H9 (cell line): ENCODE data around the gene PRRT2. TPM values are rescaled to one million over a fixed set of nuclear protein-coding genes. Genes with fewer than 3 reads are reported as not detected.

Experiments used
- DNase-seq: peaks from one replicate; pipeline ENCODE4 v3.0.0-alpha.2; 2017
- H2AFZ ChIP-seq: one replicate; pipeline ENCODE4 v1.6.1; 2013; ENCODE audit warnings: mild to moderate bottlenecking, low read length, control low read depth, moderate library complexity
- H2AK5ac ChIP-seq: 2 replicates; pipeline ENCODE4 v1.6.1; 2013; ENCODE audit warnings: low read length, control low read depth, mixed read lengths; ENCODE audit not compliant: insufficient read length
- H2BK120ac ChIP-seq: one replicate; pipeline ENCODE4 v1.6.1; 2013; ENCODE audit warnings: low read depth, mild to moderate bottlenecking, low read length, control low read depth, inconsistent platforms; ENCODE audit not compliant: poor library complexity, severe bottlenecking
- H2BK12ac ChIP-seq: 2 replicates; pipeline ENCODE4 v1.6.1; 2013; ENCODE audit warnings: low read length, control low read depth, mixed read lengths, low read depth; ENCODE audit not compliant: insufficient read length
- H2BK15ac ChIP-seq: 2 replicates; pipeline ENCODE4 v1.6.1; 2013; ENCODE audit warnings: low read depth, low read length, control low read depth
- H2BK20ac ChIP-seq: one replicate; pipeline ENCODE4 v1.6.1; 2013; ENCODE audit warnings: low read depth, mild to moderate bottlenecking, low read length, control low read depth, inconsistent platforms; ENCODE audit not compliant: poor library complexity, severe bottlenecking
- H2BK5ac ChIP-seq: 2 replicates; pipeline ENCODE4 v1.6.1; 2013; ENCODE audit warnings: low read length, control low read depth, mixed read lengths; ENCODE audit not compliant: insufficient read length
- H3K14ac ChIP-seq: 2 replicates; pipeline ENCODE4 v1.6.1; 2013; ENCODE audit warnings: low read length, control low read depth; ENCODE audit not compliant: insufficient read depth
- H3K18ac ChIP-seq: 2 replicates; pipeline ENCODE4 v1.6.1; 2013; ENCODE audit warnings: low read depth, mild to moderate bottlenecking, mixed read lengths, low read length, control low read depth; ENCODE audit not compliant: insufficient read length
- H3K23ac ChIP-seq: 2 replicates; pipeline ENCODE4 v1.6.1; 2013; ENCODE audit warnings: low read length, control low read depth, mixed read lengths, low read depth; ENCODE audit not compliant: insufficient read length
- H3K23me2 ChIP-seq: 2 replicates; pipeline ENCODE4 v1.6.1; 2013; ENCODE audit warnings: low read depth, mild to moderate bottlenecking, mixed read lengths, low read length, control low read depth; ENCODE audit not compliant: insufficient read length, poor library complexity, severe bottlenecking
- H3K27ac ChIP-seq: 2 replicates; pipeline ENCODE4 v1.5.1; 2013; ENCODE audit warnings: low read length, control low read depth, mixed read lengths, low read depth; ENCODE audit not compliant: insufficient read length
- H3K27me3 ChIP-seq: 2 replicates; pipeline ENCODE4 v1.6.1; 2013; ENCODE audit warnings: low read length, control low read depth, inconsistent platforms; ENCODE audit not compliant: insufficient read depth
- H3K4ac ChIP-seq: 2 replicates; pipeline ENCODE4 v1.6.1; 2013; ENCODE audit warnings: low read depth, mild to moderate bottlenecking, control low read depth, inconsistent platforms, low read length, moderate library complexity
- H3K4me1 ChIP-seq: 2 replicates; pipeline ENCODE4 v1.6.1; 2013; ENCODE audit warnings: low read length, control low read depth, inconsistent platforms; ENCODE audit not compliant: insufficient read depth
- H3K4me2 ChIP-seq: 2 replicates; pipeline ENCODE4 v1.6.1; 2013; ENCODE audit warnings: low read length, control low read depth, mixed read lengths; ENCODE audit not compliant: insufficient read length, insufficient read depth
- H3K56ac ChIP-seq: 2 replicates; pipeline ENCODE4 v1.6.1; 2013; ENCODE audit warnings: low read depth, mild to moderate bottlenecking, mixed read lengths, low read length, control low read depth; ENCODE audit not compliant: insufficient read length
- H3K79me1 ChIP-seq: 2 replicates; pipeline ENCODE4 v1.6.1; 2013; ENCODE audit warnings: low read depth, mild to moderate bottlenecking, moderate library complexity, low read length, control low read depth, inconsistent platforms; ENCODE audit not compliant: insufficient read depth, poor library complexity, severe bottlenecking
- H3K79me2 ChIP-seq: 2 replicates; pipeline ENCODE4 v1.6.1; 2013; ENCODE audit warnings: low read length, control low read depth, inconsistent platforms; ENCODE audit not compliant: insufficient read depth
- H3K9ac ChIP-seq: 2 replicates; pipeline ENCODE4 v1.6.1; 2013; ENCODE audit warnings: low read length, control low read depth, mixed read lengths; ENCODE audit not compliant: insufficient read length; ENCODE audit errors: extremely low read depth
- H3K9me3 ChIP-seq: one replicate; pipeline ENCODE4 v1.6.1; 2013; ENCODE audit warnings: low read depth, low read length, inconsistent platforms; ENCODE audit not compliant: control insufficient read depth
- H3T11ph ChIP-seq: one replicate; pipeline ENCODE4 v1.6.1; 2013; ENCODE audit warnings: mild to moderate bottlenecking, low read length, control low read depth, inconsistent platforms
- H4K20me1 ChIP-seq: one replicate; pipeline ENCODE4 v1.6.1; 2013; ENCODE audit not compliant: control insufficient read depth, insufficient read length, insufficient read depth
- H4K5ac ChIP-seq: 2 replicates; pipeline ENCODE4 v1.6.1; 2013; ENCODE audit warnings: low read depth, mild to moderate bottlenecking, mixed read lengths, low read length, control low read depth; ENCODE audit not compliant: insufficient read length
- H4K8ac ChIP-seq: replicated peaks from 2 replicates; pipeline ENCODE4 v1.6.1; 2013; ENCODE audit warnings: low read length, control low read depth, mixed read lengths, low read depth; ENCODE audit not compliant: insufficient read length
- H4K91ac ChIP-seq: 2 replicates; pipeline ENCODE4 v1.6.1; 2013; ENCODE audit warnings: low read depth, mild to moderate bottlenecking, moderate library complexity, mixed read lengths, low read length, control low read depth; ENCODE audit not compliant: insufficient read length
- H3K27ac Mint-ChIP-seq, 3 experiments: 2 replicates in 2 of 3; 3 replicates in 1 of 3; pipeline ENCODE4 v1.8.0; 2020 to 2021; ENCODE audit warnings: mixed read lengths in 3 of 3, mild to moderate bottlenecking in 1 of 3, moderate library complexity in 1 of 3
- H3K27me3 Mint-ChIP-seq: 2 replicates; pipeline ENCODE4 v1.8.0; 2021; ENCODE audit warnings: low read depth, mild to moderate bottlenecking, moderate library complexity, mixed read lengths
- H3K36me3 Mint-ChIP-seq, 3 experiments: 2 replicates in 2 of 3; 3 replicates in 1 of 3; pipeline ENCODE4 v1.8.0; 2020 to 2021; ENCODE audit warnings: low read depth in 3 of 3, mixed read lengths in 3 of 3; ENCODE audit not compliant: insufficient read depth in 1 of 3
- H3K4me1 Mint-ChIP-seq, 2 experiments: 2 replicates each; pipeline ENCODE4 v1.8.0; 2020; ENCODE audit warnings: mixed read lengths in 2 of 2
- H3K4me3 Mint-ChIP-seq, 2 experiments: 2 replicates in 1 of 2; 3 replicates in 1 of 2; pipeline ENCODE4 v1.8.0; 2020 to 2021; ENCODE audit warnings: mild to moderate bottlenecking in 2 of 2, mixed read lengths in 2 of 2, moderate library complexity in 1 of 2
- H3K9me3 Mint-ChIP-seq, 2 experiments: 2 replicates in 1 of 2; 3 replicates in 1 of 2; pipeline ENCODE4 v1.8.0; 2020; ENCODE audit warnings: mild to moderate bottlenecking in 2 of 2, mixed read lengths in 2 of 2, moderate library complexity in 1 of 2
- WGBS: extraction: QIAGEN DNeasy Blood & Tissue Kit; methylation state at CpG from one replicate; pipeline ENCODE4 v1.1.7; 2013; ENCODE audit warnings: missing lambda C conversion rate, low lambda C conversion rate, mixed read lengths; ENCODE audit not compliant: insufficient read length; ENCODE audit errors: extremely low coverage; 5-methylcytosine and 5-hydroxymethylcytosine counted together
- total RNA-seq: library from RNA; stranded (reverse); gene quantifications from 2 replicates; pipeline ENCODE4 v1.2.1, GENCODE V29; 2021
- TF ChIP-seq, protein P1 (sequence below): fragments of 200-600 bp; sonication (generic); conservative IDR thresholded peaks from 3 replicates; pipeline ENCODE4 v1.8.0; 2021; ENCODE audit warnings: antibody characterized with exemption, mild to moderate bottlenecking

PRRT2 gene
- total RNA-seq, 1 experiment from 2014 or later, result 14.6 TPM

DNA sequence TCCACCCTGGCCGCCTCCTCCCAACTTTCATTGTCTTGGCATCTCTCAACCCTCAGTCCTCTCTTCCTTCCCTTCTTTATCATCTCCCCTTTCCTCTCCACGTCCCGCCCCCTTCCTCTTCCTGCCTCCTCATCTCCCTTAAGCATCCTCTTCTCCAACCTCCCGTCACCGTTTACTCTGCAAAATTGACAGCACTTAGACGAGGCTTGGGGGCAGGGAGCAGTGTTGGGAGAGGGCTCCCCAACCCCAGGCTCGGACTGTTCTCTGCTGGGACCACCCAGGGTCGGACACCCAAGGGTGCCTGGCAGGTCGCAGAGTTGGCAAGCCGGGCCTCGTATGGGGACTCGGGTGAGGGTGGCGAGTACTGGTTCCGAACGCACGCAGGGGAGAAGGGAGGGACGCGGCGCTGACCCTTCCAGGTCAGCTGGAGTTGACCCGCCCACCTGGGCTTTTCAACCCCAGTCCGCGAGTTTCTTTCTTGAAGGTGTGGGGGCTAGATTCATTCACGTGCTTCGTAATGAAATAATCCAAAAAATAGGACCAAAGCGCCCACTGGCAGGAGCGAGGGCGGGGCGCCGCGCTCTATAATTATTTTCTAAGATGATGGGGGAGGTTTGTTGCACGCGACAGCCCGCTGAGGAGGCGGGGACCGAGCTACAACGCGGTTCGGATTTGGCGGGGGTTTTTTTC lies 3.2 kb downstream of the PRRT2 start:
- H3K79me1 ChIP-seq, result no peaks in the 10 kb centered on the region
- H3K27ac ChIP-seq, result no peak overlapping the region
- H2BK15ac ChIP-seq, result no peak overlapping the region
- H3K9ac ChIP-seq, result peak overlapping the region; percentile 25
- no peaks in the 10 kb centered on the region for H3K9me3 ChIP-seq
- H3K23ac ChIP-seq, result no peak overlapping the region
- no peak overlapping the region for H4K91ac ChIP-seq
- peaks cover 6% of the 10 kb centered on the region; the same call in 1 of the 2 replicates for H3K4me1 ChIP-seq
- no peak overlapping the region for H4K8ac ChIP-seq
- H4K20me1 ChIP-seq, result no peaks in the 10 kb centered on the region
- no peaks in the 10 kb centered on the region for H3K27me3 ChIP-seq
- Mint-ChIP-seq H3K27me3 (no peaks in the 10 kb centered on the region; the same call in none of the 2 replicates), H3K36me3 (peaks cover 22 to 35% (median 28%) of the 10 kb centered on the region in 3 experiments), H3K4me1 (peaks cover 58 to 68% of the 10 kb centered on the region in 2 experiments), H3K27ac (peak overlapping the region; percentile 76 to 97 (median 89)), H3K9me3 (no peaks in the 10 kb centered on the region; a peak in 1 of 5 replicates), H3K4me3 (peak overlapping the region; percentile 93 to 96)
- H3T11ph ChIP-seq, result no peak overlapping the region
- no peak overlapping the region for H4K5ac ChIP-seq
- H2BK20ac ChIP-seq, result no peak overlapping the region
- no peak overlapping the region for H3K14ac ChIP-seq
- TF ChIP-seq, protein P1, sequence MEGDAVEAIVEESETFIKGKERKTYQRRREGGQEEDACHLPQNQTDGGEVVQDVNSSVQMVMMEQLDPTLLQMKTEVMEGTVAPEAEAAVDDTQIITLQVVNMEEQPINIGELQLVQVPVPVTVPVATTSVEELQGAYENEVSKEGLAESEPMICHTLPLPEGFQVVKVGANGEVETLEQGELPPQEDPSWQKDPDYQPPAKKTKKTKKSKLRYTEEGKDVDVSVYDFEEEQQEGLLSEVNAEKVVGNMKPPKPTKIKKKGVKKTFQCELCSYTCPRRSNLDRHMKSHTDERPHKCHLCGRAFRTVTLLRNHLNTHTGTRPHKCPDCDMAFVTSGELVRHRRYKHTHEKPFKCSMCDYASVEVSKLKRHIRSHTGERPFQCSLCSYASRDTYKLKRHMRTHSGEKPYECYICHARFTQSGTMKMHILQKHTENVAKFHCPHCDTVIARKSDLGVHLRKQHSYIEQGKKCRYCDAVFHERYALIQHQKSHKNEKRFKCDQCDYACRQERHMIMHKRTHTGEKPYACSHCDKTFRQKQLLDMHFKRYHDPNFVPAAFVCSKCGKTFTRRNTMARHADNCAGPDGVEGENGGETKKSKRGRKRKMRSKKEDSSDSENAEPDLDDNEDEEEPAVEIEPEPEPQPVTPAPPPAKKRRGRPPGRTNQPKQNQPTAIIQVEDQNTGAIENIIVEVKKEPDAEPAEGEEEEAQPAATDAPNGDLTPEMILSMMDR, result no peak
- peaks cover 35% of the 10 kb centered on the region for H3K23me2 ChIP-seq
- no peak overlapping the region for H3K56ac ChIP-seq
- no peak overlapping the region for H2AFZ ChIP-seq
- H3K18ac ChIP-seq, result no peak overlapping the region
- H2BK12ac ChIP-seq, result no peak overlapping the region
- H2BK120ac ChIP-seq, result no peak overlapping the region
- H3K79me2 ChIP-seq, result no peaks in the 10 kb centered on the region; the same call in 1 of the 2 replicates
- no CpG with 5 or more reads among the region's 39 CpGs for WGBS
- H3K4ac ChIP-seq, result no peak overlapping the region
- no peak overlapping the region for H2BK5ac ChIP-seq
- H3K4me2 ChIP-seq, result peak overlapping the region; percentile 59
- no peak overlapping the region for H2AK5ac ChIP-seq
- no peak for DNase-seq
